Stimulated activated CD4-positive, alpha-beta T cell treated with anti-CD3 and anti-CD28 coated beads, Interleukin-4, amount 100 ng/mL, for 24 hours (primary cell): ENCODE data around the gene EIF2B2.

Experiments used
- DNase-seq: peaks from one replicate; pipeline ENCODE4 v3.0.0-alpha.2; 2020

The EIF2B2 gene

GRCh38 chr14:75046275-75046674 lies 43.6 kb downstream of the EIF2B2 start:
- DNase-seq, result no peak

GRCh38 chr14:75046899-75047298 lies 44.2 kb downstream of the EIF2B2 start:
- no peak for DNase-seq

- no peak for DNase-seq
These were observed 44.8 kb downstream of the EIF2B2 start for GRCh38 chr14:75047506-75047905.

GRCh38 chr14:75048101-75048500 lies 45.4 kb downstream of the EIF2B2 start:
- DNase-seq, result no peak

- no peak for DNase-seq
These were observed 46.4 kb downstream of the EIF2B2 start for GRCh38 chr14:75049136-75049535.

GRCh38 chr14:75049731-75050201 lies 47.0 kb downstream of the EIF2B2 start:
- DNase-seq, result no peak

- peak; percentile 79 for DNase-seq
These were observed 48.3 kb downstream of the EIF2B2 start, which contains the start of gene MLH3 for GRCh38 chr14:75050852-75051555. Gene MLH3, minus strand, starts transcription at chr14:75051467. Its CDS starts 1,812 bp downstream, at chr14:75049655.

GRCh38 chr14:75051556-75051899 lies 48.8 kb downstream of the EIF2B2 start:
- no peak for DNase-seq

- DNase-seq, result no peak
These were observed 50.9 kb downstream of the EIF2B2 start for GRCh38 chr14:75053396-75054291.

GRCh38 chr14:75054421-75054820 lies 51.7 kb downstream of the EIF2B2 start:
- DNase-seq, result no peak

GRCh38 chr14:75059642-75060041 lies 56.9 kb downstream of the EIF2B2 start:
- DNase-seq, result no peak

- no peak for DNase-seq
These were observed 57.7 kb downstream of the EIF2B2 start for GRCh38 chr14:75060420-75060819.
